Osteoblast (primary cell): ENCODE data around the gene NTN4. TPM values are rescaled to one million over a fixed set of nuclear protein-coding genes. Genes with fewer than 3 reads are reported as not detected.

Experiments
- DNase-seq: peaks from one replicate; pipeline ENCODE4 v3.0.0; 2011; ENCODE audit warnings: low spot score, mixed read lengths; ENCODE audit not compliant: insufficient read length; ENCODE audit errors: missing footprints
- H2AFZ ChIP-seq: 2 replicates; pipeline ENCODE4 v1.6.0; 2011; ENCODE audit warnings: mild to moderate bottlenecking, low read length
- H3K27ac ChIP-seq: 2 replicates; pipeline ENCODE4 v1.5.1; 2011; ENCODE audit warnings: mild to moderate bottlenecking, low read depth, low read length, moderate library complexity
- H3K27me3 ChIP-seq: 2 replicates; pipeline ENCODE4 v1.6.0; 2012; ENCODE audit warnings: mild to moderate bottlenecking, control low read depth, inconsistent platforms, low read length, moderate library complexity; ENCODE audit not compliant: insufficient read depth
- H3K36me3 ChIP-seq: 2 replicates; pipeline ENCODE4 v1.5.1; 2011; ENCODE audit warnings: mild to moderate bottlenecking, low read length, control low read depth, moderate library complexity; ENCODE audit not compliant: insufficient read depth
- H3K4me1 ChIP-seq: 2 replicates; pipeline ENCODE4 v1.5.1; 2011; ENCODE audit warnings: mild to moderate bottlenecking, low read length, control low read depth, moderate library complexity; ENCODE audit not compliant: insufficient read depth
- H3K4me2 ChIP-seq: 2 replicates; pipeline ENCODE4 v1.6.0; 2011; ENCODE audit warnings: mild to moderate bottlenecking, low read length; ENCODE audit not compliant: insufficient read depth
- H3K4me3 ChIP-seq: fragments of 200-600 bp; sonication (generic); 3 replicates; pipeline ENCODE4 v1.5.1; 2012; ENCODE audit warnings: mild to moderate bottlenecking, low read length, inconsistent platforms; ENCODE audit not compliant: insufficient read depth
- H3K79me2 ChIP-seq: 2 replicates; pipeline ENCODE4 v1.6.0; 2012; ENCODE audit warnings: mild to moderate bottlenecking, low read length, control low read depth, inconsistent platforms; ENCODE audit not compliant: insufficient read depth
- H3K9me3 ChIP-seq: 2 replicates; pipeline ENCODE4 v1.5.1; 2011; ENCODE audit warnings: low read depth, low read length, control low read depth
- H4K20me1 ChIP-seq: 2 replicates; pipeline ENCODE4 v1.6.0; 2012; ENCODE audit warnings: mild to moderate bottlenecking, low read length, control low read depth; ENCODE audit not compliant: insufficient read depth
- total RNA-seq: library from RNA; depleted of rRNA; stranded (reverse); fragments of >200 nt; gene quantifications from 2 replicates; pipeline ENCODE4 v1.2.3, GENCODE V29; 2012
- TF ChIP-seq, protein P1 (sequence below): IDR thresholded peaks from 2 replicates; pipeline ENCODE4 v1.5.1; 2011; ENCODE audit warnings: mild to moderate bottlenecking, low read depth, low read length, moderate library complexity; ENCODE audit errors: extremely low read depth

The NTN4 gene
- total RNA-seq, 1 donor: 47.8 TPM

DNA sequence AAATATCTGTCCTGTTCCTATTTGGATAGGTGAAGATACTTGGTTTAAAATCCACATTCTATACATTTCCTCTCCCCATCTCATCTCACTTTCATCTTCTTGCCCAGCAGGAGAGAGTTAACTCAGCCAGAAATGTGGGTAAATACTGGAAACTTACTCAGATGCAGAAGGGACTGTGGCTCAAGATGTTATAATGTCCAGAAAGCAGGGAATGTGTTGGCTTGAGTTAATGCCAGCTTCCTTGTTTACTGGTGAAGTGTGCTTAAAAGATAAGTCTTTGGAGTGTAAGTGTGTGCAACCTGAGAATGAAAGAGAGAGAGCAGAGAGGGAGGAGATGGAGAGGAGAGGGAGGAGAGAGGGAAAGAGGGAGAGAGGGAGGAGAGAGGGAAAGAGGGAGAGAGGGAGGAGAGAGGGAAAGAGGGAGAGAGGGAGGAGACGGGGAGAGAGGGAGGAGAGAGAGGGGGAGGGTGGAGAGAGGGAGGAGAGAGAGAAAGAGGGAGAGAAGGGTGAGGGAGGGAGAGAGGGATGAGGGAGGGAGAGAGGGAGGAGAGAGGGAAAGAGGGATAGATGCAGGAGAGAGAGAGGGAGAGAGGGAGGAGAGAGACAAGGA is 46.2 kb upstream of the NTN4 start:
- Histone ChIP-seq H3K4me3 (no peak overlapping the region), H3K36me3 (no peaks in the 10 kb centered on the region), H3K79me2 (no peaks in the 10 kb centered on the region), H2AFZ (peak overlapping the region; percentile 81), H4K20me1 (no peaks in the 10 kb centered on the region), H3K9me3 (no peaks in the 10 kb centered on the region), H3K27ac (no peak overlapping the region), H3K27me3 (peaks cover 21% of the 10 kb centered on the region), H3K4me2 (peak overlapping the region; percentile 37), H3K4me1 (peaks cover 23% of the 10 kb centered on the region)
- TF ChIP-seq, protein P1, sequence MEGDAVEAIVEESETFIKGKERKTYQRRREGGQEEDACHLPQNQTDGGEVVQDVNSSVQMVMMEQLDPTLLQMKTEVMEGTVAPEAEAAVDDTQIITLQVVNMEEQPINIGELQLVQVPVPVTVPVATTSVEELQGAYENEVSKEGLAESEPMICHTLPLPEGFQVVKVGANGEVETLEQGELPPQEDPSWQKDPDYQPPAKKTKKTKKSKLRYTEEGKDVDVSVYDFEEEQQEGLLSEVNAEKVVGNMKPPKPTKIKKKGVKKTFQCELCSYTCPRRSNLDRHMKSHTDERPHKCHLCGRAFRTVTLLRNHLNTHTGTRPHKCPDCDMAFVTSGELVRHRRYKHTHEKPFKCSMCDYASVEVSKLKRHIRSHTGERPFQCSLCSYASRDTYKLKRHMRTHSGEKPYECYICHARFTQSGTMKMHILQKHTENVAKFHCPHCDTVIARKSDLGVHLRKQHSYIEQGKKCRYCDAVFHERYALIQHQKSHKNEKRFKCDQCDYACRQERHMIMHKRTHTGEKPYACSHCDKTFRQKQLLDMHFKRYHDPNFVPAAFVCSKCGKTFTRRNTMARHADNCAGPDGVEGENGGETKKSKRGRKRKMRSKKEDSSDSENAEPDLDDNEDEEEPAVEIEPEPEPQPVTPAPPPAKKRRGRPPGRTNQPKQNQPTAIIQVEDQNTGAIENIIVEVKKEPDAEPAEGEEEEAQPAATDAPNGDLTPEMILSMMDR: no peak
- DNase-seq: no peak

DNA sequence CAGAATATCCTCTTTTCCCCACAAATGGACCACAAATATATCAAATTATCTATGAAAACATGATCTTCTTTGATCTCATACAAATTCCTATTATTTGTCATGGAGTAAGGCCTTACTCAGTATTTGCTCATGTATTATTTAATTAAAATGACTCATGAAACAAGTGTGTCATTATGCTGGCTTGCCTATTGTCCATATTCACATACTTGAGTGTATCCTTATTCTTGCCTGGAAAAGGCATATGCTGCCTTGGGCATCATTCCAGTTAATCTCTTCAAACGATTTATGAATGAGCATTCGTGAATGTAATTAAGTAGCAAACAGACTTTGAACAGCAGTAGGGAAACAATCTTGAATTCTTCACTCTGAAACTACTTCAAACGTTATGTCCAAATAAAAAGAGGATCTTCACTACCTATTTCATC is 45.6 kb upstream of the NTN4 start:
- Histone ChIP-seq H3K27ac (no peak overlapping the region), H2AFZ (no peak overlapping the region), H3K27me3 (peaks cover 25% of the 10 kb centered on the region), H3K4me3 (no peak overlapping the region), H4K20me1 (no peaks in the 10 kb centered on the region), H3K4me2 (peak overlapping the region; percentile 37), H3K79me2 (no peaks in the 10 kb centered on the region), H3K36me3 (no peaks in the 10 kb centered on the region), H3K9me3 (no peaks in the 10 kb centered on the region), H3K4me1 (peaks cover 23% of the 10 kb centered on the region)
- TF ChIP-seq, protein P1: no peak
- DNase-seq: no peak

- Histone ChIP-seq H3K36me3 (no peaks in the 10 kb centered on the region), H3K4me3 (no peak overlapping the region), H3K4me2 (no peak overlapping the region), H2AFZ (no peak overlapping the region), H3K27me3 (peaks cover 37% of the 10 kb centered on the region), H3K79me2 (no peaks in the 10 kb centered on the region), H4K20me1 (no peaks in the 10 kb centered on the region), H3K4me1 (peaks cover 23% of the 10 kb centered on the region), H3K9me3 (no peaks in the 10 kb centered on the region), H3K27ac (no peak overlapping the region)
- no peak for DNase-seq
- TF ChIP-seq, protein P1: no peak
Measured at GRCh38 chr12:95834572-95834971, 44.0 kb upstream of the NTN4 start.

- H3K27me3 ChIP-seq: peaks cover 52% of the 10 kb centered on the region
Measured at GRCh38 chr12:95830335-95831089, 39.9 kb upstream of the NTN4 start.

More at GRCh38 chr12:95830335-95831089, 39.9 kb upstream of the NTN4 start:
- Histone ChIP-seq H3K9me3 (no peaks in the 10 kb centered on the region), H3K4me2 (no peak overlapping the region), H3K4me1 (peaks cover 4% of the 10 kb centered on the region), H2AFZ (no peak overlapping the region), H3K27ac (no peak overlapping the region), H3K79me2 (no peaks in the 10 kb centered on the region), H4K20me1 (no peaks in the 10 kb centered on the region), H3K4me3 (no peak overlapping the region), H3K36me3 (no peaks in the 10 kb centered on the region)
- no peak for DNase-seq
- TF ChIP-seq, protein P1: no peak
